ENCODE results near the gene PJA1. TPM values are rescaled to one million over a fixed set of nuclear protein-coding genes. Genes with fewer than 3 reads are reported as not detected.

PJA1 gene
- polyA plus RNA-seq, 2 of the 4 experiments (the other 2 are of a cell fraction) = 19.6 to 20.2 TPM

- H3K27ac ChIP-seq = no peak overlapping the region
- no peak for TF ChIP-seq PHF8 (IDR thresholded peaks at IDR 0.05; ENCODE audit: borderline replicate concordance, low read depth)
- no peak for TF ChIP-seq ESRRA (IDR thresholded peaks at IDR 0.05; ENCODE audit: borderline replicate concordance, low read length)
- no peak for TF ChIP-seq PBX3 (IDR thresholded peaks at IDR 0.05)
- no peak for TF ChIP-seq CTCF (IDR thresholded peaks at IDR 0.05)
- TF ChIP-seq HOXA7 (CRISPR knock-in tag; IDR thresholded peaks at IDR 0.05) = no peak
- no peak for TF ChIP-seq ZC3H11A (IDR thresholded peaks at IDR 0.05)
- no peak for TF ChIP-seq CHD4 (IDR thresholded peaks at IDR 0.05; ENCODE audit: borderline replicate concordance)
- TF ChIP-seq MAX (IDR thresholded peaks at IDR 0.05) = no peak
- no peak for TF ChIP-seq KDM1A (IDR thresholded peaks at IDR 0.05; ENCODE audit: low read depth)
- TF ChIP-seq NPAS2 (CRISPR knock-in tag; IDR thresholded peaks at IDR 0.05; ENCODE audit: borderline replicate concordance) = no peak
- no peak for TF ChIP-seq HDAC2 (IDR thresholded peaks at IDR 0.05)
- TF ChIP-seq SREBF2 (IDR thresholded peaks at IDR 0.05) = no peak
- no peaks in the 10 kb centered on the region for H3K9me3 ChIP-seq
- no peak overlapping the region for H3K4me3 ChIP-seq
- ChIA-PET POLR2A (no interaction called here), CTCF (interaction anchor here (1.2 to 1.6 kb wide), 2 partner anchors 12 to 90 kb away, joined by 3 read pairs; no protein-coding TSS in a partner anchor)
- no peak overlapping the region for H3K4me2 ChIP-seq
- 52% methylated on average over 4 of the region's 5 CpGs for WGBS (ENCODE audit: missing lambda C conversion rate)
- no peak for FAIRE-seq
- H3K4me1 ChIP-seq = no peaks in the 10 kb centered on the region
- no peak for ATAC-seq
- DNase-seq (ENCODE audit: low read depth in 1 of 2, low spot score in 1 of 2) = no peak
These were observed 33.4 kb downstream of the PJA1 start for GRCh38 chrX:69131886-69132285.

GRCh38 chrX:69130439-69130838 is 34.8 kb downstream of the PJA1 start:
- DNase-seq (ENCODE audit: low read depth in 1 of 2, low spot score in 1 of 2) = no peak
- WGBS (ENCODE audit: missing lambda C conversion rate) = 68% methylated on average over 2 of the region's 2 CpGs
- no peak for ATAC-seq
- Histone ChIP-seq H3K27ac (no peak overlapping the region), H3K9me3 (no peaks in the 10 kb centered on the region), H3K4me1 (no peaks in the 10 kb centered on the region), H3K4me2 (no peak overlapping the region), H3K4me3 (no peak overlapping the region)
- TF ChIP-seq ELK1 (IDR thresholded peaks at IDR 0.05; ENCODE audit: low read depth, low read length) (no peak), ZFP36 (IDR thresholded peaks at IDR 0.05; ENCODE audit: borderline replicate concordance, partially characterized antibody) (no peak), JUNB (IDR thresholded peaks at IDR 0.05) (no peak), RAD21 (conservative IDR thresholded peaks at IDR 0.05 in 1 of 2, IDR thresholded peaks at IDR 0.05 in 1 of 2) (no peak), E2F6 (IDR thresholded peaks at IDR 0.05; ENCODE audit: borderline replicate concordance, low read depth) (no peak), CHD2 (IDR thresholded peaks at IDR 0.05; ENCODE audit: low read length, partially characterized antibody) (no peak), ZC3H11A (IDR thresholded peaks at IDR 0.05) (no peak), FOSL2 (IDR thresholded peaks at IDR 0.05) (no peak), FOSL2 (CRISPR knock-in tag; IDR thresholded peaks at IDR 0.05) (no peak), USF2 (IDR thresholded peaks at IDR 0.05) (no peak), BHLHE40 (IDR thresholded peaks at IDR 0.05; ENCODE audit: low read depth, low read length) (no peak), HOXA7 (CRISPR knock-in tag; IDR thresholded peaks at IDR 0.05) (no peak), ZNF302 (CRISPR knock-in tag; IDR thresholded peaks at IDR 0.05) (no peak), HOXB5 (CRISPR knock-in tag; IDR thresholded peaks at IDR 0.05) (no peak), EHMT2 (IDR thresholded peaks at IDR 0.05; ENCODE audit: low read depth) (no peak)
- no peak for FAIRE-seq
- ChIA-PET POLR2A (no interaction called here), CTCF (interaction anchor here (1.2 kb wide), 1 partner anchor 91 kb away, joined by 3 read pairs; no protein-coding TSS in a partner anchor)
